Measurements from ENCODE around the gene PLEKHA7. TPM values are rescaled to one million over a fixed set of nuclear protein-coding genes. Genes with fewer than 3 reads are reported as not detected.
A peak's percentile ranks its signal among the peaks of the same experiment; 100 is the strongest.

Gene PLEKHA7
- total and polyA plus RNA-seq, 2 of the 8 experiments (the other 6 are each of a cell fraction or from before 2014, with no cell fraction given): 11.4 to 25.6 TPM

GRCh38 chr11:16897470-16898061 is 116.6 kb downstream of the PLEKHA7 start (continued):
- peak in 1 of 2 experiments; percentile 72; a peak in 1 of 3 replicates for TF ChIP-seq EP300 (IDR thresholded peaks at IDR 0.05; ENCODE audit: borderline replicate concordance in 1 of 2, low read depth in 2 of 2, low read length in 2 of 2)
- TF ChIP-seq SUZ12 (IDR thresholded peaks at IDR 0.05; ENCODE audit: low read length): no peak
- 0 out of 2 replicates have a peak, but pooled peaks have one; percentile 13 for TF ChIP-seq E2F6 (IDR thresholded peaks at IDR 0.05)
- TF ChIP-seq YY1 (IDR thresholded peaks at IDR 0.05; ENCODE audit: low read depth, low read length): peak; percentile 70; the same call in 1 of the 2 replicates
- no peak for TF ChIP-seq CBX8 (IDR thresholded peaks at IDR 0.05; ENCODE audit: borderline replicate concordance, low read depth, low read length)
- TF ChIP-seq CBX5 (IDR thresholded peaks at IDR 0.05; ENCODE audit: low read depth, low read length): no peak
- 0 out of 2 replicates have a peak, but pooled peaks have one; percentile 43 for TF ChIP-seq ATF2 (IDR thresholded peaks at IDR 0.05; ENCODE audit: low read length)
- peak in 1 of 2 experiments; percentile 51 for TF ChIP-seq BCL11A (IDR thresholded peaks at IDR 0.05; ENCODE audit: low read depth in 2 of 2, low read length in 2 of 2)
- peak; percentile 67; the same call in 1 of the 2 replicates for TF ChIP-seq SP1 (IDR thresholded peaks at IDR 0.05; ENCODE audit: low read depth, low read length)
- TF ChIP-seq POLR2A (IDR thresholded peaks at IDR 0.05; ENCODE audit: control extremely low read depth in 1 of 2, low read depth in 2 of 2, low read length in 2 of 2): no peak
- 0 out of 2 replicates have a peak, but pooled peaks have one; percentile 37 for TF ChIP-seq SP4 (IDR thresholded peaks at IDR 0.05; ENCODE audit: low read length)
- peak in 1 of 2 experiments; percentile 68; a peak in 1 of 4 replicates for TF ChIP-seq HDAC2 (IDR thresholded peaks at IDR 0.05; ENCODE audit: borderline replicate concordance in 1 of 2, low read depth in 2 of 2, low read length in 2 of 2)
